Uterus (tissue), 4 donors: ENCODE data around the gene S1PR3. TPM values are rescaled to one million over a fixed set of nuclear protein-coding genes. Genes with fewer than 3 reads are reported as not detected.

Experiments used
- DNase-seq, 2 donors: peaks; one replicate each; pipeline ENCODE4 v3.0.0-alpha.2; 2019 to 2020
- H3K27ac ChIP-seq, 2 donors: fragments of 200-600 bp; sonication (generic); 1 replicate in 1 of 2; 2 replicates in 1 of 2; pipeline ENCODE4 v1.5.1; 2016 to 2018
- H3K27me3 ChIP-seq, 2 donors: fragments of 200-600 bp; sonication (generic); one replicate each; pipeline ENCODE4 v1.5.1; 2018 to 2019; ENCODE audit warnings: control low read depth in 1 of 2
- H3K36me3 ChIP-seq, 2 donors: fragments of 200-600 bp; sonication (generic); one replicate each; pipeline ENCODE4 v1.5.1; 2019; ENCODE audit warnings: control low read depth in 1 of 2
- H3K4me1 ChIP-seq, 2 donors: fragments of 200-600 bp; sonication (generic); one replicate each; pipeline ENCODE4 v1.5.1; 2018 to 2019; ENCODE audit warnings: control low read depth in 1 of 2
- H3K4me3 ChIP-seq, 2 donors: fragments of 200-600 bp; sonication (generic); 1 replicate in 1 of 2; 2 replicates in 1 of 2; pipeline ENCODE4 v1.5.1; 2018 to 2019; ENCODE audit warnings: mild to moderate bottlenecking in 1 of 2
- H3K9me3 ChIP-seq, 2 donors: fragments of 200-600 bp; sonication (generic); one replicate each; pipeline ENCODE4 v1.5.1; 2019; ENCODE audit warnings: control low read depth in 1 of 2
- POLR2A ChIP-seq, 2 donors: fragments of 450-650 bp; IDR thresholded peaks; one replicate each; pipeline ENCODE4 v1.6.1; 2016; ENCODE audit warnings: antibody characterized with exemption in 2 of 2, mild to moderate bottlenecking in 1 of 2, moderate library complexity in 1 of 2
- intact Hi-C: fragments of 100-400 bp; cut with DNase I; formaldehyde crosslinking; loops from one replicate; pipeline ENCODE4 v1.15.1; 2023; ENCODE audit warnings: low total_unique reads
- total RNA-seq, 4 donors: library from RNA; depleted of rRNA in 3 of 4; stranded (reverse); fragments of >200 nt in 3 of 4; gene quantifications; one replicate each; pipeline versions ENCODE4 v1.1.0 to v1.2.4, GENCODE V29; 2014 to 2023
- TF ChIP-seq, protein P1 (sequence below), 4 experiments: fragments of 200-600 bp in 2 of 4; fragments of 450-650 bp in 2 of 4; sonication (generic) in 2 of 4; IDR thresholded peaks; one replicate each; pipeline ENCODE4 v1.5.1; 2016 to 2019; ENCODE audit warnings: antibody characterized with exemption in 4 of 4, mild to moderate bottlenecking in 2 of 4, moderate library complexity in 1 of 4
- donor health status: DM: yes; HTN: yes; CAD: no.

Gene S1PR3
- total RNA-seq, 4 donors from 2014 or later: 6.4 to 57.3 (median 26.3) TPM

DNA sequence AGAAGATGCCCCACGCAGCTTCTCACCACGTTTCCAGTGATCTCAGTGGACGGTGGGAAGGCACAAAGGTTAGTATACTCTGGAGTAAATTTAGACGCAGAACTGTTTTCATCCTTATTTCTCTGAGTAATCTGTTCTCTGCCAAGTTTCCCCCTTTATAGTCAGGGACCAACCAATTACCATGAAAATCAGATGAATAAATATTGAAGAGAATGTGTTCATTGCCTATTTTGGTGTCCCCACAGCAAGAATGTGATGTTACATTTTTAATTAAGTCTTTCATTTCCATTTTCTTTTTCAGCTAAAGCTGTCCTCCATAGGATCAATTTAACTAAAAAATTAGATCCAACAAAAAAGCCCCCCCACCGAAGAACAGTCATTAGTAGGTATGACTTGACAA is 41.4 kb downstream of the S1PR3 start:
- no peak for DNase-seq
- TF ChIP-seq POLR2A (IDR thresholded peaks at IDR 0.05): no peak
- TF ChIP-seq, protein P1, sequence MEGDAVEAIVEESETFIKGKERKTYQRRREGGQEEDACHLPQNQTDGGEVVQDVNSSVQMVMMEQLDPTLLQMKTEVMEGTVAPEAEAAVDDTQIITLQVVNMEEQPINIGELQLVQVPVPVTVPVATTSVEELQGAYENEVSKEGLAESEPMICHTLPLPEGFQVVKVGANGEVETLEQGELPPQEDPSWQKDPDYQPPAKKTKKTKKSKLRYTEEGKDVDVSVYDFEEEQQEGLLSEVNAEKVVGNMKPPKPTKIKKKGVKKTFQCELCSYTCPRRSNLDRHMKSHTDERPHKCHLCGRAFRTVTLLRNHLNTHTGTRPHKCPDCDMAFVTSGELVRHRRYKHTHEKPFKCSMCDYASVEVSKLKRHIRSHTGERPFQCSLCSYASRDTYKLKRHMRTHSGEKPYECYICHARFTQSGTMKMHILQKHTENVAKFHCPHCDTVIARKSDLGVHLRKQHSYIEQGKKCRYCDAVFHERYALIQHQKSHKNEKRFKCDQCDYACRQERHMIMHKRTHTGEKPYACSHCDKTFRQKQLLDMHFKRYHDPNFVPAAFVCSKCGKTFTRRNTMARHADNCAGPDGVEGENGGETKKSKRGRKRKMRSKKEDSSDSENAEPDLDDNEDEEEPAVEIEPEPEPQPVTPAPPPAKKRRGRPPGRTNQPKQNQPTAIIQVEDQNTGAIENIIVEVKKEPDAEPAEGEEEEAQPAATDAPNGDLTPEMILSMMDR (IDR thresholded peaks at IDR 0.05): no peak
- Histone ChIP-seq H3K9me3 (no peaks in the 10 kb centered on the region), H3K36me3 (no peaks in the 10 kb centered on the region), H3K27me3 (no peaks in the 10 kb centered on the region), H3K4me3 (no peak overlapping the region), H3K27ac (no peak overlapping the region), H3K4me1 (no peaks in the 10 kb centered on the region)
- intact Hi-C loops: no loop called here

DNA sequence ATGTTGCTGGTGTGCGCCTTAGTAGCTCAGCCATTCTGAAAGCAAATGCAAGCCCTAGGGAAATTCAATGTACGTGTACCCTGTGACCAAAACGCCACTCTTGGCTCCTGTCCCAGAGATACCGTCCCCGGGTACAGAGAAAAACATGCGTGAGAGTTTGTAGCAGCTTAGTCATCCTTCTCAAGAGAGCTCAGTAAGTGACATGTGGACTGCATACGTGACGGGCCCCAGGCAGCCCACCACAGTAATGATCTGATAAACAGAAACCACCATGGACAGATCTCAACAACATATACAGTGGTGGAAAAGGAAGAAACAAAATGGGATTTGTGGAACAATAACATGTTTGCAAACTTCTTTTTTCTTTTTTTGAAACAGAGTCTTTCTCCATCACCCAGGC is 45.1 kb downstream of the S1PR3 start:
- no peaks in the 10 kb centered on the region for H3K9me3 ChIP-seq
- H3K4me3 ChIP-seq: no peak overlapping the region
- H3K36me3 ChIP-seq: no peaks in the 10 kb centered on the region
- intact Hi-C loops: no loop called here
- peak overlapping the region in 1 of 2 donors; percentile 51 for H3K27ac ChIP-seq
- DNase-seq: no peak
- H3K4me1 ChIP-seq: no peaks in the 10 kb centered on the region
- TF ChIP-seq POLR2A (IDR thresholded peaks at IDR 0.05): no peak
- TF ChIP-seq, protein P1 (IDR thresholded peaks at IDR 0.05): no peak
- H3K27me3 ChIP-seq: no peaks in the 10 kb centered on the region

DNA sequence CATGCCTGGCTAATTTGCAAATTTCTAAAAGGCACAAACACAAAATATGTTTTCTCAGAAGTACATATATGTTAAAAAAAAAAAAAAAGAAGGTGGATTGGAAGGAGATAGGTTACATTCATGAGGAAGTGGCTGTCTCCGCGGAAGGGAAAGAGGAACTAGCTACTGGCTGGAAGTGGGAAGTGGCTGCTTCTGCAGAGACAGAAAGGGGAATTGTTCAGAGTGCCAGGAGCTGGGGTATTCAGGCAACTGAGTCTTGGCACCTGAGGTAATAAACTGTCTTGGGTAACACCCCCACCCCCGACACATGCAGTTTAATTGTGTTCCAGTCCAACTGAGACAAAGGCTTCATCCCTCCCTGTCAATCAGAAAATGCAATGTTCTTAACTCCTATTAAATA is 45.6 kb downstream of the S1PR3 start:
- no peak for DNase-seq
- TF ChIP-seq POLR2A (IDR thresholded peaks at IDR 0.05): no peak
- TF ChIP-seq, protein P1 (IDR thresholded peaks at IDR 0.05): no peak
- Histone ChIP-seq H3K36me3 (no peaks in the 10 kb centered on the region), H3K4me3 (no peak overlapping the region), H3K9me3 (no peaks in the 10 kb centered on the region), H3K27me3 (no peaks in the 10 kb centered on the region), H3K27ac (peak overlapping the region; percentile 29 to 51), H3K4me1 (no peaks in the 10 kb centered on the region)
- intact Hi-C loops: no loop called here

DNA sequence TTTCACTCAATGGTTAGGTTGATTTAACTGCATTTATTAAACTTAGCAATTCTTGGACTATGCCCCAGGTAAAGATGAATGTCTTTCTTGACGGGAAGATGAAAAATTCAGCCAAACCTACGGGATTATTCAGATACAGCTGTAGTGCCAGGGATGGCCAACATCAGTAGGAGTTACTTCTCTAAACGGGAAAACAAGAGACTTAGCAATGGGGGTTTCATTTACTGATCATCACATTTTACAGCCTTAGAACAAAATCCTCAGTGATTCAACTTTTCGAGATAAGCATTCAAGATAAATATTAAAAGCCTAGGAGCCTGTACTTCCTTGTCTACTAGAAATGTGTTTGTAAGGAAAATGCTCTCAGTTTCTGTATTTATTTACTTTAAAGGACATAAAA is 46.1 kb downstream of the S1PR3 start:
- DNase-seq: no peak

DNA sequence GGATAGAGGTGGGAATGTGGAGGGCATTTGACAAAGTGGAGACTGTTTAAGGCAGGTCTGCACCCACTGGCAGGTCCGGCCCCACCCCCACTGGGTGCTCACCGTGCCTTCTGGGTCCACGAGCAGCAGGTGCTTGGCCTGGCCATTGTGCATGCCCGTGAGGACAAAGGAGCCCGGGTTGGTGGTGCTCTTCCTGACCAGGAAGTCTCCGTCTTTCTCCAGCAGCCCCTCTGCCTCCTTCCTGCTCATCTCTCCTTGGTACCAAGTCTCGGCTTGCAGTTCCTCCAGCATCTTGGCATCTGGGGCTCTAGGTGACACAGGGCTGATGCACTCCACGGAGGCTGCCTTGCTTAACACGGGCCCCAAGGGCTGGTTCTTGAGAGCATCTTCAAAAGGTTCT is 46.6 kb downstream of the S1PR3 start:
- TF ChIP-seq POLR2A (IDR thresholded peaks at IDR 0.05): no peak
- Histone ChIP-seq H3K27ac (peak overlapping the region; percentile 29 to 51), H3K36me3 (no peaks in the 10 kb centered on the region)

More for the DNA sequence above, 46.1 kb downstream of the S1PR3 start:
- Histone ChIP-seq H3K9me3 (no peaks in the 10 kb centered on the region), H3K4me3 (no peak overlapping the region), H3K4me1 (no peaks in the 10 kb centered on the region), H3K27me3 (no peaks in the 10 kb centered on the region), H3K27ac (peak overlapping the region; percentile 29 to 51), H3K36me3 (no peaks in the 10 kb centered on the region)
- intact Hi-C loops: no loop called here
- TF ChIP-seq, protein P1 (IDR thresholded peaks at IDR 0.05): no peak
- no peak for TF ChIP-seq POLR2A (IDR thresholded peaks at IDR 0.05)

More for the DNA sequence above, 46.6 kb downstream of the S1PR3 start:
- no peak overlapping the region for H3K4me3 ChIP-seq
- H3K9me3 ChIP-seq: no peaks in the 10 kb centered on the region
- intact Hi-C loops: no loop called here
- H3K4me1 ChIP-seq: no peaks in the 10 kb centered on the region
- no peaks in the 10 kb centered on the region for H3K27me3 ChIP-seq
- DNase-seq: no peak
